Measurements from ENCODE around the gene ACADL.

ACADL gene

GRCh38 chr2:210227290-210228088 is 2.2 kb upstream of the ACADL start:
- H3K9me3 Mint-ChIP-seq (ENCODE audit: low read depth) = no peaks in the 10 kb centered on the region
- H3K27me3 Mint-ChIP-seq = peaks cover 30% of the 10 kb centered on the region
- H3K4me3 Mint-ChIP-seq = no peak overlapping the region
- H3K4me1 Mint-ChIP-seq (ENCODE audit: low read depth) = peaks cover 2% of the 10 kb centered on the region
- H3K27ac Mint-ChIP-seq = no peak overlapping the region
- H3K36me3 Mint-ChIP-seq = no peaks in the 10 kb centered on the region

- peaks cover 37% of the 10 kb centered on the region for H3K27me3 Mint-ChIP-seq
- no peak overlapping the region for H3K4me3 Mint-ChIP-seq
- H3K36me3 Mint-ChIP-seq = no peaks in the 10 kb centered on the region
- H3K9me3 Mint-ChIP-seq (ENCODE audit: low read depth) = no peaks in the 10 kb centered on the region
- peaks cover 2% of the 10 kb centered on the region for H3K4me1 Mint-ChIP-seq (ENCODE audit: low read depth)
- H3K27ac Mint-ChIP-seq = no peak overlapping the region
Measured at GRCh38 chr2:210226223-210226622, 976 bp upstream of the ACADL start.

- H3K9me3 Mint-ChIP-seq (ENCODE audit: low read depth) = no peaks in the 10 kb centered on the region
- H3K4me3 Mint-ChIP-seq = peak overlapping the region; percentile 36
- peaks cover 2% of the 10 kb centered on the region for H3K4me1 Mint-ChIP-seq (ENCODE audit: low read depth)
- peaks cover 37% of the 10 kb centered on the region for H3K27me3 Mint-ChIP-seq
- H3K27ac Mint-ChIP-seq = no peak overlapping the region
- no peaks in the 10 kb centered on the region for H3K36me3 Mint-ChIP-seq
Measured at GRCh38 chr2:210224591-210224940, 681 bp downstream of the ACADL start.

GRCh38 chr2:210215120-210215519 is 10.1 kb downstream of the ACADL start:
- Mint-ChIP-seq H3K4me3 (no peak overlapping the region), H3K4me1 (ENCODE audit: low read depth) (no peaks in the 10 kb centered on the region), H3K9me3 (ENCODE audit: low read depth) (no peaks in the 10 kb centered on the region), H3K27me3 (peaks cover 2% of the 10 kb centered on the region), H3K36me3 (no peaks in the 10 kb centered on the region), H3K27ac (no peak overlapping the region)

- H3K4me3 Mint-ChIP-seq = no peak overlapping the region
- no peaks in the 10 kb centered on the region for H3K4me1 Mint-ChIP-seq (ENCODE audit: low read depth)
- no peaks in the 10 kb centered on the region for H3K9me3 Mint-ChIP-seq (ENCODE audit: low read depth)
- H3K27me3 Mint-ChIP-seq = peaks cover 8% of the 10 kb centered on the region
- no peak overlapping the region for H3K27ac Mint-ChIP-seq
- no peaks in the 10 kb centered on the region for H3K36me3 Mint-ChIP-seq
Measured at GRCh38 chr2:210210185-210210584, 15.1 kb downstream of the ACADL start.

GRCh38 chr2:210207929-210208328 is 17.3 kb downstream of the ACADL start:
- Mint-ChIP-seq H3K9me3 (ENCODE audit: low read depth) (no peaks in the 10 kb centered on the region), H3K4me3 (no peak overlapping the region), H3K4me1 (ENCODE audit: low read depth) (no peaks in the 10 kb centered on the region), H3K27ac (no peak overlapping the region), H3K36me3 (no peaks in the 10 kb centered on the region), H3K27me3 (peaks cover 10% of the 10 kb centered on the region)

- no peak overlapping the region for H3K4me3 Mint-ChIP-seq
- H3K9me3 Mint-ChIP-seq (ENCODE audit: low read depth) = no peaks in the 10 kb centered on the region
Measured at GRCh38 chr2:210203558-210203957, 21.7 kb downstream of the ACADL start.

GRCh38 chr2:210203147-210203546 is 22.1 kb downstream of the ACADL start:
- Mint-ChIP-seq H3K4me3 (no peak overlapping the region), H3K27me3 (peaks cover 14% of the 10 kb centered on the region), H3K27ac (no peak overlapping the region), H3K4me1 (ENCODE audit: low read depth) (no peaks in the 10 kb centered on the region), H3K9me3 (ENCODE audit: low read depth) (no peaks in the 10 kb centered on the region), H3K36me3 (no peaks in the 10 kb centered on the region)

More at GRCh38 chr2:210203558-210203957, 21.7 kb downstream of the ACADL start:
- no peaks in the 10 kb centered on the region for H3K36me3 Mint-ChIP-seq
- no peaks in the 10 kb centered on the region for H3K4me1 Mint-ChIP-seq (ENCODE audit: low read depth)
- peaks cover 14% of the 10 kb centered on the region for H3K27me3 Mint-ChIP-seq
- no peak overlapping the region for H3K27ac Mint-ChIP-seq

- H3K9me3 Mint-ChIP-seq (ENCODE audit: low read depth) = no peaks in the 10 kb centered on the region
- peaks cover 5% of the 10 kb centered on the region for H3K27me3 Mint-ChIP-seq
- H3K27ac Mint-ChIP-seq = no peak overlapping the region
- no peak overlapping the region for H3K4me3 Mint-ChIP-seq
- H3K4me1 Mint-ChIP-seq (ENCODE audit: low read depth) = no peaks in the 10 kb centered on the region
- H3K36me3 Mint-ChIP-seq = no peaks in the 10 kb centered on the region
Measured at GRCh38 chr2:210199854-210200253, 25.4 kb downstream of the ACADL start.

GRCh38 chr2:210199186-210199765 is 26.0 kb downstream of the ACADL start:
- Mint-ChIP-seq H3K27me3 (peaks cover 5% of the 10 kb centered on the region), H3K4me3 (no peak overlapping the region), H3K27ac (no peak overlapping the region), H3K9me3 (ENCODE audit: low read depth) (no peaks in the 10 kb centered on the region), H3K4me1 (ENCODE audit: low read depth) (no peaks in the 10 kb centered on the region), H3K36me3 (no peaks in the 10 kb centered on the region)

GRCh38 chr2:210198326-210198725 is 26.9 kb downstream of the ACADL start:
- Mint-ChIP-seq H3K36me3 (no peaks in the 10 kb centered on the region), H3K27me3 (peaks cover 5% of the 10 kb centered on the region), H3K4me1 (ENCODE audit: low read depth) (no peaks in the 10 kb centered on the region), H3K27ac (no peak overlapping the region), H3K4me3 (no peak overlapping the region), H3K9me3 (ENCODE audit: low read depth) (no peaks in the 10 kb centered on the region)

GRCh38 chr2:210197720-210198119 is 27.5 kb downstream of the ACADL start:
- Mint-ChIP-seq H3K36me3 (no peaks in the 10 kb centered on the region), H3K9me3 (ENCODE audit: low read depth) (no peaks in the 10 kb centered on the region)

GRCh38 chr2:210195101-210195852 is 30.0 kb downstream of the ACADL start:
- Mint-ChIP-seq H3K27ac (no peak overlapping the region), H3K4me1 (ENCODE audit: low read depth) (no peaks in the 10 kb centered on the region), H3K27me3 (no peaks in the 10 kb centered on the region), H3K4me3 (no peak overlapping the region), H3K9me3 (ENCODE audit: low read depth) (no peaks in the 10 kb centered on the region), H3K36me3 (no peaks in the 10 kb centered on the region)

More at GRCh38 chr2:210197720-210198119, 27.5 kb downstream of the ACADL start:
- Mint-ChIP-seq H3K4me1 (ENCODE audit: low read depth) (no peaks in the 10 kb centered on the region), H3K27ac (no peak overlapping the region), H3K27me3 (peaks cover 2% of the 10 kb centered on the region), H3K4me3 (no peak overlapping the region)

GRCh38 chr2:210190345-210190744 is 34.9 kb downstream of the ACADL start:
- Mint-ChIP-seq H3K4me3 (no peak overlapping the region), H3K9me3 (ENCODE audit: low read depth) (peaks cover 5% of the 10 kb centered on the region)

GRCh38 chr2:210189452-210190138 is 35.7 kb downstream of the ACADL start:
- peaks cover 7% of the 10 kb centered on the region for H3K36me3 Mint-ChIP-seq
- H3K27me3 Mint-ChIP-seq = no peaks in the 10 kb centered on the region
- H3K27ac Mint-ChIP-seq = no peak overlapping the region
- no peak overlapping the region for H3K4me3 Mint-ChIP-seq
- H3K4me1 Mint-ChIP-seq (ENCODE audit: low read depth) = peaks cover 2% of the 10 kb centered on the region
- peaks cover 11% of the 10 kb centered on the region for H3K9me3 Mint-ChIP-seq (ENCODE audit: low read depth)

More at GRCh38 chr2:210190345-210190744, 34.9 kb downstream of the ACADL start:
- peaks cover 2% of the 10 kb centered on the region for H3K4me1 Mint-ChIP-seq (ENCODE audit: low read depth)
- no peak overlapping the region for H3K27ac Mint-ChIP-seq
- no peaks in the 10 kb centered on the region for H3K27me3 Mint-ChIP-seq
- peaks cover 2% of the 10 kb centered on the region for H3K36me3 Mint-ChIP-seq
